ENCODE results near the gene HINT3. TPM values are rescaled to one million over a fixed set of nuclear protein-coding genes. Genes with fewer than 3 reads are reported as not detected.

Gene HINT3
- total RNA-seq, 1 experiment from 2014 or later = 12.7 TPM

DNA sequence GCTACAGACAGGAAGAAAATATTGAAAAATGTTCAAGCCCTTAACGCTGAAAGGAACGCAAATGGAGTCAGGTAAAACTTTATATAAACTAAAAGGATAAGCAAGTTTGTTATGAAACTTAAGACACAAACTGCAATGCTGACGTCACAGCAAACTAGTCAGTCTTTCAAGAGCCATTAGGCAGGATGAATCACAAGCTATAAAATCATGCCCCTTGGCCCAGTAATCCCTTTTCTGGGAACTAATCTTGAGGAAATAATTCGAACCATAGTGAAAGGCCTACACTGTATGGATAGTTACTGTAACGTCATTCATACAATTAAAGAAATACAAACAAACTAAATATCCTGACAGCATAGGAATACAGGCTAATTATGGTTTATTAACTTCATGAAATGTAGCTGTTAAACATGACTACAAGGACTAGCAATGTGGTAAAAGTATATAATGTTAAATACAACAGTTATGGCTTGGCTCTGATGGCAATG lies 42.7 kb upstream of the HINT3 start (continued):
- TF ChIP-seq, protein P1, sequence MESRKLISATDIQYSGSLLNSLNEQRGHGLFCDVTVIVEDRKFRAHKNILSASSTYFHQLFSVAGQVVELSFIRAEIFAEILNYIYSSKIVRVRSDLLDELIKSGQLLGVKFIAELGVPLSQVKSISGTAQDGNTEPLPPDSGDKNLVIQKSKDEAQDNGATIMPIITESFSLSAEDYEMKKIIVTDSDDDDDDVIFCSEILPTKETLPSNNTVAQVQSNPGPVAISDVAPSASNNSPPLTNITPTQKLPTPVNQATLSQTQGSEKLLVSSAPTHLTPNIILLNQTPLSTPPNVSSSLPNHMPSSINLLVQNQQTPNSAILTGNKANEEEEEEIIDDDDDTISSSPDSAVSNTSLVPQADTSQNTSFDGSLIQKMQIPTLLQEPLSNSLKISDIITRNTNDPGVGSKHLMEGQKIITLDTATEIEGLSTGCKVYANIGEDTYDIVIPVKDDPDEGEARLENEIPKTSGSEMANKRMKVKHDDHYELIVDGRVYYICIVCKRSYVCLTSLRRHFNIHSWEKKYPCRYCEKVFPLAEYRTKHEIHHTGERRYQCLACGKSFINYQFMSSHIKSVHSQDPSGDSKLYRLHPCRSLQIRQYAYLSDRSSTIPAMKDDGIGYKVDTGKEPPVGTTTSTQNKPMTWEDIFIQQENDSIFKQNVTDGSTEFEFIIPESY (IDR thresholded peaks at IDR 0.05; ENCODE audit: extremely low read depth, insufficient replicate concordance, low read length) = no peak

DNA sequence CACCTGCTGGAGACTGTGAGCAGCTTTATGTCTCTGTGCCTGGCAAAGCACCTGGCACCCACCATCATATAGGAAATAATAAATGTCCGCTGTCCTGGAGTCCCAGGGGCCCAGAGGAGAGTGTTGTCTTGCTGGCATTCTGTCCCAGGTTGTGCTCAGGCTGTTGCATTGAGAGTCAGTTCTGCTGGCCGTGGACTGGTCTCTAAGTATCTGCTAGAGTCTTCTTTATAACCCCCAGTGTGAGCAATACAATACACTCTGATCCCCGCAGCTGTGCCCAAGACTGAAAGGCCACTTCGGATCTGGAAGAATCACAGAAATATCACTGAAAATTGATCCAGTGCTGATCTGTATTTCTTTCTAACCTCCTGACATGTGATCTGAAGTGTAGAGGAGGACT lies 38.3 kb upstream of the HINT3 start:
- Histone ChIP-seq H2AFZ (ENCODE audit: low read depth, low read length, poor library complexity, severe bottlenecking) (no peak overlapping the region), H3K4me1 (ENCODE audit: control insufficient read depth in 1 of 2, insufficient read depth in 2 of 2, low read length in 2 of 2) (peaks cover 8 to 14% of the 10 kb centered on the region in 2 experiments; a peak in 3 of 4 replicates)

More for the DNA sequence above, 38.3 kb upstream of the HINT3 start:
- Histone ChIP-seq H3K9me3 (ENCODE audit: control insufficient read depth in 1 of 2, insufficient read depth in 1 of 2, low read depth in 1 of 2, low read length in 2 of 2) (no peaks in the 10 kb centered on the region), H3K9me2 (ENCODE audit: insufficient read depth) (no peaks in the 10 kb centered on the region), H3K79me2 (ENCODE audit: insufficient read depth, low read length) (no peaks in the 10 kb centered on the region), H3K4me2 (ENCODE audit: low read length) (no peak overlapping the region), H4K20me1 (ENCODE audit: insufficient read depth) (no peaks in the 10 kb centered on the region), H3K9ac (ENCODE audit: low read length) (no peak overlapping the region), H3K4me3 (replicated peaks in 1 of 2; ENCODE audit: low read depth in 1 of 2, low read length in 2 of 2) (no peak overlapping the region), H3K27ac (ENCODE audit: low read depth, low read length) (no peak overlapping the region), H3K27me3 (ENCODE audit: insufficient read depth, low read length) (no peaks in the 10 kb centered on the region), H3K36me3 (ENCODE audit: control insufficient read depth in 1 of 2, insufficient read depth in 2 of 2, low read length in 2 of 2) (0 out of 4 replicates have a peak, but pooled peaks cover 0 to 3% of the 10 kb centered on the region in 2 experiments)
- ATAC-seq = no peak
- no peak for DNase-seq (ENCODE audit: low read depth, low spot score)
- intact Hi-C loops (cut with micrococcal nuclease) = no loop called here
- no TSS peak for BruUV-seq (replicated peaks)
- ChIA-PET CTCF (interaction anchor here (1.8 kb wide), 1 partner anchor 12 kb away, joined by 6 read pairs; no protein-coding TSS in a partner anchor), POLR2A (no interaction called here), RAD21 (ENCODE audit: low non-redundant PET in 1 of 2, low total read pairs in 2 of 2, uncharacterized antibody in 2 of 2, unreplicated experiment in 2 of 2) (no interaction called here)
- TF ChIP-seq EGR1 (IDR thresholded peaks at IDR 0.05; ENCODE audit: low read depth) (no peak), ZFX (IDR thresholded peaks at IDR 0.05) (no peak), CEBPB (IDR thresholded peaks at IDR 0.05; ENCODE audit: low read depth) (no peak), POLR2AphosphoS5 (IDR thresholded peaks at IDR 0.05; ENCODE audit: low read depth, low read length) (no peak), EZH2 (IDR thresholded peaks at IDR 0.05) (no peak), EZH2phosphoT487 (IDR thresholded peaks at IDR 0.05; ENCODE audit: borderline replicate concordance) (no peak), TCF7L2 (IDR thresholded peaks at IDR 0.05; ENCODE audit: borderline replicate concordance, extremely low read depth, insufficient read depth, insufficient read length) (no peak), SP1 (IDR thresholded peaks at IDR 0.05; ENCODE audit: low read depth) (no peak), ZNF274 (IDR thresholded peaks at IDR 0.05; ENCODE audit: low read depth, low read length) (no peak)
- TF ChIP-seq, protein P1 (IDR thresholded peaks at IDR 0.05; ENCODE audit: extremely low read depth, insufficient replicate concordance, low read length) = no peak
- TF ChIP-seq, protein P2, sequence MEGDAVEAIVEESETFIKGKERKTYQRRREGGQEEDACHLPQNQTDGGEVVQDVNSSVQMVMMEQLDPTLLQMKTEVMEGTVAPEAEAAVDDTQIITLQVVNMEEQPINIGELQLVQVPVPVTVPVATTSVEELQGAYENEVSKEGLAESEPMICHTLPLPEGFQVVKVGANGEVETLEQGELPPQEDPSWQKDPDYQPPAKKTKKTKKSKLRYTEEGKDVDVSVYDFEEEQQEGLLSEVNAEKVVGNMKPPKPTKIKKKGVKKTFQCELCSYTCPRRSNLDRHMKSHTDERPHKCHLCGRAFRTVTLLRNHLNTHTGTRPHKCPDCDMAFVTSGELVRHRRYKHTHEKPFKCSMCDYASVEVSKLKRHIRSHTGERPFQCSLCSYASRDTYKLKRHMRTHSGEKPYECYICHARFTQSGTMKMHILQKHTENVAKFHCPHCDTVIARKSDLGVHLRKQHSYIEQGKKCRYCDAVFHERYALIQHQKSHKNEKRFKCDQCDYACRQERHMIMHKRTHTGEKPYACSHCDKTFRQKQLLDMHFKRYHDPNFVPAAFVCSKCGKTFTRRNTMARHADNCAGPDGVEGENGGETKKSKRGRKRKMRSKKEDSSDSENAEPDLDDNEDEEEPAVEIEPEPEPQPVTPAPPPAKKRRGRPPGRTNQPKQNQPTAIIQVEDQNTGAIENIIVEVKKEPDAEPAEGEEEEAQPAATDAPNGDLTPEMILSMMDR (IDR thresholded peaks at IDR 0.05 in 2 of 3, conservative IDR thresholded peaks at IDR 0.05 in 1 of 3; ENCODE audit: borderline replicate concordance in 1 of 3, insufficient read depth in 1 of 3, low read depth in 2 of 3, low read length in 2 of 3) = no peak
- TF ChIP-seq, protein P3, sequence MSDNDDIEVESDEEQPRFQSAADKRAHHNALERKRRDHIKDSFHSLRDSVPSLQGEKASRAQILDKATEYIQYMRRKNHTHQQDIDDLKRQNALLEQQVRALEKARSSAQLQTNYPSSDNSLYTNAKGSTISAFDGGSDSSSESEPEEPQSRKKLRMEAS (IDR thresholded peaks at IDR 0.05) = no peak
